GM21576 (cell line): ENCODE results near the gene GPATCH8.

Source experiments
- ATAC-seq: cut with Tn5 transposase; IDR thresholded peaks from one replicate; pipeline ENCODE4 v1.9.1; 2021; ENCODE audit warnings: mild to moderate bottlenecking, moderate library complexity; ENCODE audit not compliant: unreplicated experiment

Gene GPATCH8

DNA sequence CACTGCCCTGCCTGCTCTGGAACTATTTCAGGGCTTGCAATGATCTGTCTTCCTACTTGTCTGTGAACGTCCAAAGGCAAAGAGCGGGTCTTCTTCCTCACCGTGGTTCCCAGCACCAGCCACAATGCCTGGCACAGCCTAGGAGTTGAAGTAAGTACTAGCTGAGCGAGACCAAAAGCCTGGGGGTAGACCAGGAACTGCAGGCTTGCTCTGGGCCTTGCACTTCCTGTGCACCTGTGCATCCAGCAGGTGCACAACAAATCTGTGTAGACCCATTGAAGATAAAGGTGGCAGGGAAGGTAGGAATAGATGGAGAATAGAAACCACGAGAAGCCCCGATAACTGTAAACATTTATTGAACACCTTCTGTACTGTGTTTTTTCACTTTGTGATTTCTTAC is 144.2 kb downstream of the GPATCH8 start:
- no peak for ATAC-seq

DNA sequence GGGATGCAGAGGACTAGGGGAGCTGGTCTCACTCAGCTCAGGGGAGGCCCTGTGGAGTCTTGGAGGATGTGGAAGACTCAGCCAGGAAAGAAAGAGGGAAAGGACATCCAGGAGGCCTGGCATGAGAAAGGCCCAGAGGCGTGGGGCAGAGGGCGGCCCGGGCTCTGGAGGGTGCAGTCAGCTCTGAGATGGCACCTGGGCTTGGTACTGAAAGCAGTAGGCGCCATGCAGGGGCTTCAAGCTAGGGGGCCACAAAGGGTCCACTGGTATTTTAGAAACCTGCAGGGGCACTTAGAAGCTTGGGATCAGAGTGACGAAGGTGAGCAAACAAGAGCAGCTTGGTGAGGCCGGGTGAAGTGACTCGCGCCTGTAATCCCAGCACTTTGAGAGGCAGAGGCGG is 145.1 kb downstream of the GPATCH8 start:
- ATAC-seq: no peak

DNA sequence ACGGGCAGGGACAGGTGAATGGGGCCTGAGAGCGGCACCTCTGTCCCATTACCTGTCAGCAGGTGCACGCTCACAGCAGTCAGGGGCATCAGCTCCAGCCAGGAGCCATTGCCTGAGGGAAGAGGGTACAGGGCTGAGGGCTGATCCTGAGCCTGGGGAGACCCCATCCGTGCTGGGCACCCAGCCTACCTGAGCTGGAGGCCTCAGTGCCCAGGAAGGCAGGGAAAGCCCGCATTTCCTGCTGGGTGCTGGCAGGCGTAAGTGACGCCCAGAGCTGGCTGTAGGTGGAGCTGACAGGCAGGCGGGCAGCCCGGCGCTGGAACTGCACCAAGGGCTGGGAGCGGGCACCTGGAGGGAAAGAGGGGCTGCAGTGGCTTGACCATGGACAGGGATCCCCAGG is 147.0 kb downstream of the GPATCH8 start:
- ATAC-seq: no peak

DNA sequence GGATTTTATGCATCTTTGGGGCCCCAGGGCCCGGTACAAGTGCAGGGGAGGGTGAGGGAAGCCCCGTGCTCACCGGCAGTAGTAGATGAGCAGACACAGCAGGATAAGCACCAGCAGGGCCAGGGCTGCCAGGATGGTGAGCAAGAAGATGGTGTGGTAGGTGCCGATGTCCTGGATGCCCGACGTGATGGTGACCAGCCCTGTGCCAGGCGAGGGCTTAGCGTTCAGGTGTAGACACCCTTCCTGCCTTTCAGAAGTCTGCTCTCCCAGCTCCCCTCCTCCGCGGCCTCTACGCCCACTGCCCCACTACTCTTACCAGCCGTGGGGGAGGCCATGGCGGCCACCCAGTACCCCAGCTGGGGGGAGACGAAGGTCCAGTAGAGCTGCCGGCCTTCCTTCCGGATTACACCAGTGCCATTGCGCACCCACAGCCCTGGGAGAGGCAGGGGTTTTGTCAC is 147.5 kb downstream of the GPATCH8 start:
- no peak for ATAC-seq

DNA sequence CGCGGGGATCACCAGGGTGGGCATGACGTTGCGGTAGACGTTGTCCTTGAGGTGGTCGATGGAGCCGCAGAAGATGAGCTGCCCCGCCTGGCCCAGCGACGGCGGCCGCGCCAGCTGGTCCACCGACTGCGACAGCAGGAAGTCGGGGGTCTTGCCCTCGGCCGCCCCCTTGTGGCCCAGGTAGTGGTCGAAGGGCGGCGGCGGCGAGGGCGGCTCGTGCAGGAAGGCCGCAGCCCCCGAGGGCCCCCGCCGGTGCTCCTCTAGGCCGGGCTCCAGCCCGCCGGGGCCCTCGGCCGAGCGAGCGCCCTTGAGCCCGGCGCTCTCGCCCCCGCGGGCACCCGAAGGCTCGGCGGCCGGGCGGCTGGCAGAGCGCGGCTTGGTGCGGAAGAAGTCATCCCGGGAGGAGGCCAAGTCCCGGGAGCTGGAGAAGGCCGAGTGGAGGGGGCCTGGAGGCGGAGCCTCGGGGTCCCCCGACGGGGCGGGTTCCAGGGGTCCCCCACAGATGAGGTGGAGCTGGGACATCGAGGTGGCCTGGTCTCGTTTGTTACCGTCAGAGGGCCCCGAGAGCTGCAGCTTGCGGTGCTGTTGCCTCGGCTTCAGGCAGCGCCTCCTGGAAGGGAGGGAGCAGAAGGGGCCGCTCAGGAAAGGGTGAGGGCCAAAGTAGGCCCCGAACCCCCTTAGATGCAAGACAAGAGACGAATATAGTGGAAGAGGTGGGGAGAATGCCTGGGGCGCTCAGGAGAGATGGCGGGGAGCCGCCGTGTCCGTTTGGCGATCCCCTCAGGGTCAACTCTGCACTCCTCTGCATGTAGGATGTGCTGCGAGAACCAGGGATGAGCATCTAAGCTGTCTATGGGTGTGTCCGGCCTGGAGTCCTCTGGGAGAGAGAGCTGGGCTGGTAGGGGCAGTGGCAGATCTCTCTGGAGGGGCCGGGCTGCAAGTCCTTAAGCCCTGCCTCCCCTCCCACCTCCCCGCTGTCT is 148.3 kb downstream of the GPATCH8 start:
- ATAC-seq: no peak

DNA sequence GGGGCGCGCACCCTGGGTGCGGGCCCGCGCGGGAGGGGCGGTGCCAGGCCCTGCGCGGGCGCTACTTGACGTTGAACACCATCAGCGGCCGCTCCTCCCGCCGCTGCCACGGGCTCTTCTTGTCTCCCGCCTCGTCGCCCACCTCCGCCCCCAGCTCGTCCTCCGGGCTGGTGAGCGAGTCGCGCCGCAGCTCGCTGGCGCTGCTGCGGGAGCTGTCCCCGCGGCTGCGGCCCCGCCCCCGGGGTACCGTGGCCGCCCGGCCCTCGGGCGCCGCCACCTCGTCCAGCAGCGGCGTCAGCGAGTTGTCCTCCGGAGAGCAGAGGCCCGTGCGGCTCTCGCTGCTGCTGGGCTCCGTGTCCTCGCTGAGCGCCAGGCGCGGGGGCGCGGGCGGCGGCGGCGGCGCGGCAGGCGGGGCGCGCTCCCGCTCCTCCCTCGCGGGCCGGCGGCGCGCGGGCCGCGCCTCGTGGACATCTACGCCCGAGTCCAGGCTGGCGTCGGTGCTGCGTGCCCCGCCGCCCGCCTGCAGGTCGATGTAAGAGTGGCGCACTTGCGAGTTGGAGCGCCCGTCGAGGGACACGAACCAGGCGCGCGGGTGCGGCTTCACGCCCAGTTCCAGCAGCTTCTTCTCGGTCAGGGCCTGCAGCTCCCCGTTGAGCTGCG is 149.4 kb downstream of the GPATCH8 start:
- no peak for ATAC-seq

DNA sequence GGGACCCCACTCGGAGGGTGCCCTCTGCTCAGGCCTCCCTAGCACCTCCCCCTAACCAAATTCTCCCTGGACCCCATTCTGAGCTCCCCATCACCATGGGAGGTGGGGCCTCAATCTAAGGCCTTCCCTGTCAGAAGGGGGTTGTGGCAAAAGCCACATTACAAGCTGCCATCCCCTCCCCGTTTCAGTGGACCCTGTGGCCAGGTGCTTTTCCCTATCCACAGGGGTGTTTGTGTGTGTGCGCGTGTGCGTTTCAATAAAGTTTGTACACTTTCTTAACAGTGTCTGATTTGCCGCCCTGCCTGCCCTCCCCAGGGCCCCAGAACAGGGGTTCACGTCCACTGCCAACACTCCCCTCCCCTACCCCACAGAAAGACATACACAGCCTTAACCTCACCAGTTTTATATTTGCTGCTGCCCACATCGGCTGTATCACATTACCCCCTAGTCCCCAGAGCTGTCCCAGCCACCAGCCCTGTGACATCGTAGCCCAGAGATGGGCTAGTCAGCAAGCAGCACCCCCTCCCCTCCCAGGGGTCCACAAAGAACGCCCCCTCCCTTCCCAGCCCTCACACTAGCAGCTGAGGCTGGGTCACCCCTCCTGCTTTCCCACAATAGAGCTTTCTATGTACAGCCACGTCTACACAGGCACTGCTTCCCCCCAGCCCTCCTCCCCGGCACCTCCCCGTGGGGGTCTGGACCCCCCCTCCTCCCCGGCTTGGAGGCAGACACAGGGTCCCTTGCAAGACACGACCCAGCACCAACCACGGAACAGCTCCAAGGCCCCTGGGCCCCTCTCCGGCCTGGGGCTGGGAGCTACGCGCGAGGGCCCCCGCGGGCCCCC is 150.2 kb downstream of the GPATCH8 start:
- ATAC-seq: no peak

DNA sequence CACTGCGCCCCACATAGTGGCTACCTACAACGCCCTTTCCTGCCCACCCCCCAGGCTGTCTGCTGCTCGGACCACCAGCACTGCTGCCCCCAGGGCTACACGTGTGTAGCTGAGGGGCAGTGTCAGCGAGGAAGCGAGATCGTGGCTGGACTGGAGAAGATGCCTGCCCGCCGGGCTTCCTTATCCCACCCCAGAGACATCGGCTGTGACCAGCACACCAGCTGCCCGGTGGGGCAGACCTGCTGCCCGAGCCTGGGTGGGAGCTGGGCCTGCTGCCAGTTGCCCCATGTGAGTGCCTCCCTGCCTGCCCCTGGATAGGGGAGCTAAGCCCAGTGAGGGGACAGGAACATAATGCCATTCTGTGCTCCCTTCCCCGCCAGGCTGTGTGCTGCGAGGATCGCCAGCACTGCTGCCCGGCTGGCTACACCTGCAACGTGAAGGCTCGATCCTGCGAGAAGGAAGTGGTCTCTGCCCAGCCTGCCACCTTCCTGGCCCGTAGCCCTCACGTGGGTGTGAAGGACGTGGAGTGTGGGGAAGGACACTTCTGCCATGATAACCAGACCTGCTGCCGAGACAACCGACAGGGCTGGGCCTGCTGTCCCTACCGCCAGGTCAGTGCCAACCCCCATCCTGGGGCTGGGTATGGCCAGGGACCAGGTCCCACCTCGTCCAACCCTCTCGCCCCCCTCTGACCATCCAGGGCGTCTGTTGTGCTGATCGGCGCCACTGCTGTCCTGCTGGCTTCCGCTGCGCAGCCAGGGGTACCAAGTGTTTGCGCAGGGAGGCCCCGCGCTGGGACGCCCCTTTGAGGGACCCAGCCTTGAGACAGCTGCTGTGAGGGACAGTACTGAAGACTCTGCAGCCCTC is 151.0 kb downstream of the GPATCH8 start:
- ATAC-seq: no peak

DNA sequence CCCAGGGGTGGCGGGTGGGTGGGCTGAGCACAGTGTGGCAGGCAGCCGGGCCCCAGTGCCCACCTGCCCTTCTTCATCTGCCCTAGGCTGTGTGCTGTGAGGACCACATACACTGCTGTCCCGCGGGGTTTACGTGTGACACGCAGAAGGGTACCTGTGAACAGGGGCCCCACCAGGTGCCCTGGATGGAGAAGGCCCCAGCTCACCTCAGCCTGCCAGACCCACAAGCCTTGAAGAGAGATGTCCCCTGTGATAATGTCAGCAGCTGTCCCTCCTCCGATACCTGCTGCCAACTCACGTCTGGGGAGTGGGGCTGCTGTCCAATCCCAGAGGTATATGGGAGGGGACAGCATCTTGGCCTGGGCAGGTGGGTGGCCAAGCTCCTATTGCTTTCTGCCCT is 151.7 kb downstream of the GPATCH8 start:
- no peak for ATAC-seq

DNA sequence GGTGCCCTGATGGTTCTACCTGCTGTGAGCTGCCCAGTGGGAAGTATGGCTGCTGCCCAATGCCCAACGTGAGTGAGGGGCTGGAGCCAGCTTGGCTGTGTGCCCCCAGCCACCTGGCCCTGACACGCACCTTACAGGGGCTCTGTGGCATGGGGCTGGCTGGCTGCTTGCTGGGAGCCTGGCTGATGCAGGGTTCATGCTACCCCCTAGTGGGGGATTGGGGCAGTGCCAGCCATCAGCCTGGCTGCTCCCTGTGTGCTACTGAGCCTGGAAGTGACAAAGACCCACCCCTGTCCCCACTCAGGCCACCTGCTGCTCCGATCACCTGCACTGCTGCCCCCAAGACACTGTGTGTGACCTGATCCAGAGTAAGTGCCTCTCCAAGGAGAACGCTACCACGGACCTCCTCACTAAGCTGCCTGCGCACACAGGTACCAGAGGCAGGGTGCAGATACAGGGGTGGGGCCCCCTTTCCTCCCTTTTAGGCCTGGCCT is 152.4 kb downstream of the GPATCH8 start:
- no peak for ATAC-seq

DNA sequence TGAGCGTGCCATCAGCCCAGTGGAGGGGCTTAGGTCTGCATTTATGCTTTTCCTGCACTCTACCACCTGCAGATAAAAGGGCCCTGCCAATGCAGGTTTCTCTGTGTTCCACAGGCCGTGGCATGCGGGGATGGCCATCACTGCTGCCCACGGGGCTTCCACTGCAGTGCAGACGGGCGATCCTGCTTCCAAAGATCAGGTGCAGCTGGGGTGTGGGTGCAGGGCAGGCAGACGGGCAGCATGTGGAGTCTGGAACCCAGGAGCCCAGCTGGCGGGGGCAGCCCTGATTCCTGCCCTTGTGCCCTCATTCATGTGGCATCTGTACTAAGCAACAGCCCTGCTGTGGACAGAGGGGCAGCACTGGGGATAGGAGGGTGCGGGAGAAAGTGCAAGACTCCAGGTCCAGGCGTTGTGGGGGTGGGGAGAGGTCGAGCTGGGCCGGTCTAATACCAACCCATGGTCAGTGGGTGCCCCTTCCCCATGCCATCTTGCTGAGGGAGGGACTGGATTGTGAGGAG is 153.6 kb downstream of the GPATCH8 start:
- ATAC-seq: no peak

DNA sequence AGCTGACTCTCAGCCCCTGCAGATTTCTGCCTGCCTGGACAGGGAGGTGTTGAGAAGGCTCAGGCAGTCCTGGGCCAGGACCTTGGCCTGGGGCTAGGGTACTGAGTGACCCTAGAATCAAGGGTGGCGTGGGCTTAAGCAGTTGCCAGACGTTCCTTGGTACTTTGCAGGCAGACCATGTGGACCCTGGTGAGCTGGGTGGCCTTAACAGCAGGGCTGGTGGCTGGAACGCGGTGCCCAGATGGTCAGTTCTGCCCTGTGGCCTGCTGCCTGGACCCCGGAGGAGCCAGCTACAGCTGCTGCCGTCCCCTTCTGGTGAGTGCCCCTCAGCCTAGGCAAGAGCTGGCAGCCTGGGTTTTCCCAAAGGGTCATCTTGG is 154.2 kb downstream of the GPATCH8 start:
- ATAC-seq: no peak

DNA sequence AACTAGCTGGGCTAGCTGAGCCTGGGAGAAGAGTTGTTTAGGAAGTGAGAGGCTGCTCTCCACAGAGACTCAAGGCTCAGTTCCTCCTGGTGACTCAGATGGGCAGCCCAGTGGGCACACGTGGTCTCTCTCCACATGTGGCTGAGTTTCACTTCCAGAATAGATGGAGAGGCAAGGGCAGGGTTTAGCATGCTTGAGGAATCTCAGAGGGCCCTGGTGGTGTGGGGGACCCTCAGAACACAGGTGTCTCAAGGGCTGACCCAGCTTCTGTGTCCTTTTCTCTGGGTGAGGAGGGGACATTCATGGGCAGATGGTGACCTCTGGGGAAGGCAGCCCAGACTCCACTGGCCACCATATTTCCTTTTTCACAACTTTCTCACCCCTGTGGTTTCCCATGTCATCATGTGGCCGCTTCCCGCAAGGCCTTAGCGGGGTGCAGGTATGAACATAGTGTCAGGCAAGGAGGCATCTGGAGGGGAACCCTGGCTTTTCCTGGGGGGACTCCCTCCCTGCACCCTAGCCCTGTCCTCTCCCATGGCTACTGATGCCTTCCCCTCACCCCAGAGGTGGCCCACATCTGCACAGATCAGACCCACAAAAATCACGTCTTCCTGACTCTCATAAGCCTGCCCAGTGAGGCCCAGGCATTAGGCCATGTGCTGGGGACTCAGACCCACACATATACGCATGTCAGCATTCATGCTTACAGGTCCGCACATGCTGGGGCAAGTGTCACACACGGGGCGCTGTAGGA is 154.8 kb downstream of the GPATCH8 start:
- ATAC-seq: peak; percentile 42
